Suprapubic skin (tissue), 4 donors: Measurements from ENCODE around the gene CACNA2D3. TPM values are rescaled to one million over a fixed set of nuclear protein-coding genes. Genes with fewer than 3 reads are reported as not detected.

ENCODE experiments used
- DNase-seq, 2 donors: peaks; one replicate each; pipeline ENCODE4 v3.0.0-alpha.2; 2019; ENCODE audit warnings: low spot score in 2 of 2
- H3K27ac ChIP-seq: fragments of 200-600 bp; sonication (generic); one replicate; pipeline ENCODE4 v1.5.1; 2019
- H3K27me3 ChIP-seq: fragments of 200-600 bp; sonication (generic); one replicate; pipeline ENCODE4 v1.5.1; 2019
- H3K36me3 ChIP-seq: fragments of 200-600 bp; sonication (generic); one replicate; pipeline ENCODE4 v1.5.1; 2019
- H3K4me1 ChIP-seq: fragments of 200-600 bp; sonication (generic); one replicate; pipeline ENCODE4 v1.5.1; 2019
- H3K4me3 ChIP-seq: fragments of 200-600 bp; sonication (generic); one replicate; pipeline ENCODE4 v1.5.1; 2019; ENCODE audit warnings: mild to moderate bottlenecking
- H3K9me3 ChIP-seq: fragments of 200-600 bp; sonication (generic); one replicate; pipeline ENCODE4 v1.5.1; 2019
- CTCF ChIP-seq, 2 donors: fragments of 200-600 bp in 1 of 2; fragments of 450-650 bp in 1 of 2; sonication (generic) in 1 of 2; IDR thresholded peaks; one replicate each; pipeline ENCODE4 v1.5.1; 2016 to 2019; ENCODE audit warnings: antibody characterized with exemption in 2 of 2, mild to moderate bottlenecking in 1 of 2, moderate library complexity in 1 of 2
- EP300 ChIP-seq: sonication (generic); formaldehyde crosslinking; IDR thresholded peaks from one replicate; pipeline ENCODE4 v1.6.1; 2017; ENCODE audit warnings: antibody characterized with exemption
- POLR2A ChIP-seq, 2 donors: fragments of 450-650 bp; IDR thresholded peaks; one replicate each; pipeline ENCODE4 v1.6.1; 2017; ENCODE audit warnings: antibody characterized with exemption in 2 of 2, mild to moderate bottlenecking in 2 of 2, moderate library complexity in 2 of 2
- POLR2AphosphoS5 ChIP-seq, 3 donors: sonication (generic); formaldehyde crosslinking; IDR thresholded peaks; one replicate each; pipeline ENCODE4 v1.6.1; 2017; ENCODE audit warnings: antibody characterized with exemption in 3 of 3
- WGBS: methylation state at CpG from one replicate; pipeline ENCODE4 v1.1.5; 2018; 5-methylcytosine and 5-hydroxymethylcytosine counted together
- total RNA-seq, 4 donors: library from RNA; depleted of rRNA; stranded (reverse); fragments of >200 nt; gene quantifications; one replicate each; pipeline ENCODE4 v1.1.0, GENCODE V29; 2016

The CACNA2D3 gene
- total RNA-seq, 4 donors from 2014 or later, result 0.42 to 2.8 (median 0.95) TPM

- Histone ChIP-seq H3K27ac (no peak overlapping the region), H3K9me3 (no peaks in the 10 kb centered on the region), H3K4me3 (no peak overlapping the region), H3K4me1 (no peaks in the 10 kb centered on the region), H3K36me3 (no peaks in the 10 kb centered on the region), H3K27me3 (no peaks in the 10 kb centered on the region)
- no peak for TF ChIP-seq POLR2A (IDR thresholded peaks at IDR 0.05)
- TF ChIP-seq CTCF (IDR thresholded peaks at IDR 0.05), result no peak
- TF ChIP-seq POLR2AphosphoS5 (IDR thresholded peaks at IDR 0.05), result no peak
- TF ChIP-seq EP300, result no peak
- DNase-seq, result no peak
These were observed 525.4 kb downstream of the CACNA2D3 start for GRCh38 chr3:54647721-54648120.

- no peaks in the 10 kb centered on the region for H3K36me3 ChIP-seq
- H3K27ac ChIP-seq, result no peak overlapping the region
- TF ChIP-seq POLR2A (IDR thresholded peaks at IDR 0.05) (no peak), EP300 (no peak), POLR2AphosphoS5 (IDR thresholded peaks at IDR 0.05) (no peak), CTCF (IDR thresholded peaks at IDR 0.05) (no peak)
- H3K9me3 ChIP-seq, result no peaks in the 10 kb centered on the region
- no peaks in the 10 kb centered on the region for H3K27me3 ChIP-seq
- no peak overlapping the region for H3K4me3 ChIP-seq
- H3K4me1 ChIP-seq, result peaks cover 5% of the 10 kb centered on the region
- DNase-seq, result no peak
These were observed 527.2 kb downstream of the CACNA2D3 start for GRCh38 chr3:54649551-54649950.

- TF ChIP-seq EP300 (no peak), CTCF (IDR thresholded peaks at IDR 0.05) (no peak), POLR2AphosphoS5 (IDR thresholded peaks at IDR 0.05) (no peak), POLR2A (IDR thresholded peaks at IDR 0.05) (no peak)
- Histone ChIP-seq H3K4me3 (no peak overlapping the region), H3K27ac (peak overlapping the region; percentile 59), H3K9me3 (no peaks in the 10 kb centered on the region), H3K27me3 (no peaks in the 10 kb centered on the region), H3K4me1 (peaks cover 5% of the 10 kb centered on the region), H3K36me3 (no peaks in the 10 kb centered on the region)
- 68% methylated on average over 2 of the region's 6 CpGs for WGBS
- no peak for DNase-seq
These were observed 531.3 kb downstream of the CACNA2D3 start for GRCh38 chr3:54653456-54654195.

- no peak for DNase-seq
- TF ChIP-seq CTCF (IDR thresholded peaks at IDR 0.05), result no peak
- TF ChIP-seq EP300, result no peak
- TF ChIP-seq POLR2A (IDR thresholded peaks at IDR 0.05), result no peak
- no peak for TF ChIP-seq POLR2AphosphoS5 (IDR thresholded peaks at IDR 0.05)
- H3K9me3 ChIP-seq, result no peaks in the 10 kb centered on the region
- 77% methylated on average over 4 of the region's 4 CpGs for WGBS
- no peak overlapping the region for H3K4me3 ChIP-seq
- H3K27ac ChIP-seq, result no peak overlapping the region
- H3K4me1 ChIP-seq, result peaks cover 5% of the 10 kb centered on the region
- no peaks in the 10 kb centered on the region for H3K27me3 ChIP-seq
- no peaks in the 10 kb centered on the region for H3K36me3 ChIP-seq
These were observed 532.4 kb downstream of the CACNA2D3 start for GRCh38 chr3:54654776-54655175.

- Histone ChIP-seq H3K4me1 (no peaks in the 10 kb centered on the region), H3K27me3 (no peaks in the 10 kb centered on the region), H3K36me3 (no peaks in the 10 kb centered on the region), H3K27ac (no peak overlapping the region), H3K9me3 (no peaks in the 10 kb centered on the region), H3K4me3 (no peak overlapping the region)
- TF ChIP-seq POLR2AphosphoS5 (IDR thresholded peaks at IDR 0.05) (no peak), POLR2A (IDR thresholded peaks at IDR 0.05) (no peak), EP300 (no peak), CTCF (IDR thresholded peaks at IDR 0.05) (no peak)
- 84% methylated on average over 3 of the region's 3 CpGs for WGBS
- no peak for DNase-seq
These were observed 537.0 kb downstream of the CACNA2D3 start for GRCh38 chr3:54659347-54659746.
